ENCODE results near the gene C10orf105. TPM values are rescaled to one million over a fixed set of nuclear protein-coding genes. Genes with fewer than 3 reads are reported as not detected.

The C10orf105 gene
- total and polyA plus RNA-seq, 2 donors from 2014 or later, result 0.35 TPM; not detected in 1

DNA sequence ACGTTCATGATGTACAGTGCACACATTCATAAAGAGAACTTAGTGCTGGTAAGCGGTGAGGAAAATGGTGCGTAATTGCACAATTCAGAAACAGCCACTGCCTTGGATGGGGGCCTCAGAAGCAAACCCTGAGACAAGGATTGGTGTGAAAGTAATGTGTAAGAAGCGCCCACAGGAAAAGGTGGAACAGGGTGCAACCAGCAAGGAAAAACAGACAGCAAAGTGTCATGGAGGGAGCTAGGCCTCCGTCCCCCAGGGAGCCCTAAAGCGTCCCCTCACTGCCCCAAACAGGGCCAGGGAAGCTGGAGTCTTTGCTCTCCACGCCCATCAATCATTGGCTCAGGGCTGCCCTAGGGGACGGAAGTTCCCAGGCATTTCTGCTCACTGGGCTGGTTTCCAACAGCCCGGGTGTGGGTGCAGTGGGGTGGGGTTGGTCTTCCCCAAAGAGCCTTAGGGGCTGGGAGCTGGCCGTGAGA is 9.6 kb upstream of the C10orf105 start:
- H3K27ac ChIP-seq (ENCODE audit: low read depth in 2 of 2, low read length in 2 of 2), result no peak overlapping the region
- no peak for TF ChIP-seq CTCF (IDR thresholded peaks at IDR 0.05; ENCODE audit: borderline replicate concordance, extremely low read depth, insufficient read depth)
- FAIRE-seq (no peak), DNase-seq (peak in 4 of 5 donors; percentile 70 to 94 (median 81))
- no peak overlapping the region for H3K4me3 ChIP-seq (ENCODE audit: low read length in 3 of 3)
- H3K9me3 ChIP-seq (ENCODE audit: control insufficient read depth in 2 of 3, insufficient read depth in 1 of 3, low read length in 3 of 3), result no peaks in the 10 kb centered on the region
- intact Hi-C loops (cut with DNase I), result no loop called here
- H3K36me3 ChIP-seq (ENCODE audit: control insufficient read depth in 2 of 3, insufficient read depth in 3 of 3, low read length in 3 of 3), result no peaks in the 10 kb centered on the region
- H3K4me1 ChIP-seq (ENCODE audit: control insufficient read depth in 2 of 3, insufficient read depth in 2 of 3, low read depth in 1 of 3, low read length in 3 of 3), result peaks cover 4 to 26% (median 15%) of the 10 kb centered on the region in 3 donors
- no peaks in the 10 kb centered on the region for H3K27me3 ChIP-seq (ENCODE audit: control insufficient read depth, insufficient read depth, low read length)
- H3K9ac ChIP-seq (ENCODE audit: low read length in 3 of 3), result no peak overlapping the region

DNA sequence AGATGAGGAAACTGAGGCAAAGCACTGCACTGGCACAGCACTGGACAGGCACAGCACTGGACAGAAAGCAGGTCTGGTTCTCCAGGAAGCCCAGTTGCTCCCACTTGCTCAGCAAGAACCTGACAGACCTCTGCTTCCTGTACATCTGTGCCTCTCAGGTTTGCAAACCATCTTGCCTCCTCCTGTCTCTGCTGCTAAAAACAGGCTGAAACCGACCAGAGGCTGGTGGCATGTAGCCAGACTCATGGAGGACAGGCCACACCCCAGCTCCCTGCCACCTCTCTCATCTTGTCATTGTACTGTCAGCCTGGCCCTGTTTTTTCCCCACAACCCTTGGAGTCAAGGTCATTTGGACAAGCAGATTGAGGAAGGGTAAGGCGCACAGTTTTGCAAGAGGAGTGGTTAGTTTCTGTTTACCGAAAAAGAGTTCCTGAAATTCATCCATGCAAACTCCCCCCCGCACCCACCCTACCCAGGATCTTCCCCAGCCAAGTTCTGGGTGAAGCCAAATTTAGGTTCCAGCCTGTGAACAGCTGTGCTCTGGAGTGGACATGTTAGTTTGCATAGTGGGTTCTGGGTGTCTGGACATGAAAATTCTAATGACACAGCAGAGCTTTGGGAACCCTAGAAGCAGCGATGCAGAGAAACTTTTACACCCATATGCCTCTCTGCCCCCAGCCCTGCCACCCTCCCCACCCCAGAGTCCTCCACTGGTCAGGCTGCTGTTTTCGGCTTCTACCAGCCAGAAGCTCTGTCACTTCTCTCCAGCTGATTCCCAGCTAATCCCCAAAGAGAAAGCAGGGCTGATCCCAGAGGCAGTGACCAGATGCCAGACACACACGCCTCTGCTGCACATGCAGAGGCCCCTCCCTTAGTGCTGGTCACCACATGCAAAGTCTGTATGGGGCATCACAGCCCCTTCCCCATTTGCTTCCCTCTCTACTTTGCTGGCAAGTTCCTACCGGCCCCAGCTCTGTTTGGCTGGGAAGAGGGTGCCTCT is 8.5 kb upstream of the C10orf105 start:
- no peaks in the 10 kb centered on the region for H3K9me3 ChIP-seq (ENCODE audit: control insufficient read depth in 2 of 3, insufficient read depth in 1 of 3, low read length in 3 of 3)
- no peak overlapping the region for H3K4me3 ChIP-seq (ENCODE audit: low read length in 3 of 3)
- peaks cover 4 to 26% (median 15%) of the 10 kb centered on the region in 3 donors for H3K4me1 ChIP-seq (ENCODE audit: control insufficient read depth in 2 of 3, insufficient read depth in 2 of 3, low read depth in 1 of 3, low read length in 3 of 3)
- peak overlapping the region in 1 of 3 donors; percentile 3 for H3K9ac ChIP-seq (ENCODE audit: low read length in 3 of 3)
- intact Hi-C loops (cut with DNase I), result no loop called here
- TF ChIP-seq CTCF (IDR thresholded peaks at IDR 0.05; ENCODE audit: borderline replicate concordance, extremely low read depth, insufficient read depth), result no peak
- no peak for FAIRE-seq
- peak in 2 of 5 donors; percentile 58 to 90 for DNase-seq
- peak overlapping the region; percentile 58 to 64 for H3K27ac ChIP-seq (ENCODE audit: low read depth in 2 of 2, low read length in 2 of 2)
- H3K27me3 ChIP-seq (ENCODE audit: control insufficient read depth, insufficient read depth, low read length), result no peaks in the 10 kb centered on the region
- no peaks in the 10 kb centered on the region for H3K36me3 ChIP-seq (ENCODE audit: control insufficient read depth in 2 of 3, insufficient read depth in 3 of 3, low read length in 3 of 3)

GRCh38 chr10:71727105-71727737 is 7.6 kb upstream of the C10orf105 start:
- H3K9me3 ChIP-seq (ENCODE audit: control insufficient read depth in 2 of 3, insufficient read depth in 1 of 3, low read length in 3 of 3), result no peaks in the 10 kb centered on the region
- peak overlapping the region in 1 of 3 donors; percentile 3 for H3K9ac ChIP-seq (ENCODE audit: low read length in 3 of 3)
- peaks cover 4 to 26% (median 15%) of the 10 kb centered on the region in 3 donors for H3K4me1 ChIP-seq (ENCODE audit: control insufficient read depth in 2 of 3, insufficient read depth in 2 of 3, low read depth in 1 of 3, low read length in 3 of 3)
- intact Hi-C loops (cut with DNase I), result no loop called here
- no peaks in the 10 kb centered on the region for H3K36me3 ChIP-seq (ENCODE audit: control insufficient read depth in 2 of 3, insufficient read depth in 3 of 3, low read length in 3 of 3)
- FAIRE-seq (no peak), DNase-seq (no peak)
- H3K4me3 ChIP-seq (ENCODE audit: low read length in 3 of 3), result no peak overlapping the region
- no peak for TF ChIP-seq CTCF (IDR thresholded peaks at IDR 0.05; ENCODE audit: borderline replicate concordance, extremely low read depth, insufficient read depth)
- H3K27ac ChIP-seq (ENCODE audit: low read depth in 2 of 2, low read length in 2 of 2), result peak overlapping the region; percentile 58 to 64
- H3K27me3 ChIP-seq (ENCODE audit: control insufficient read depth, insufficient read depth, low read length), result no peaks in the 10 kb centered on the region
